ENCODE results near the gene NOXO1. TPM values are rescaled to one million over a fixed set of nuclear protein-coding genes. Genes with fewer than 3 reads are reported as not detected.
A peak's percentile ranks its signal among the peaks of the same experiment; 100 is the strongest.

The NOXO1 gene
- total and polyA plus RNA-seq, 4 donors = 0.28 to 0.67 (median 0.63) TPM; not detected in 1

GRCh38 chr16:2025251-2025650, 44.0 kb upstream of the NOXO1 start:
- no peak overlapping the region for H3K27ac ChIP-seq (ENCODE audit: low read depth in 1 of 2, low read length in 2 of 2)

DNA sequence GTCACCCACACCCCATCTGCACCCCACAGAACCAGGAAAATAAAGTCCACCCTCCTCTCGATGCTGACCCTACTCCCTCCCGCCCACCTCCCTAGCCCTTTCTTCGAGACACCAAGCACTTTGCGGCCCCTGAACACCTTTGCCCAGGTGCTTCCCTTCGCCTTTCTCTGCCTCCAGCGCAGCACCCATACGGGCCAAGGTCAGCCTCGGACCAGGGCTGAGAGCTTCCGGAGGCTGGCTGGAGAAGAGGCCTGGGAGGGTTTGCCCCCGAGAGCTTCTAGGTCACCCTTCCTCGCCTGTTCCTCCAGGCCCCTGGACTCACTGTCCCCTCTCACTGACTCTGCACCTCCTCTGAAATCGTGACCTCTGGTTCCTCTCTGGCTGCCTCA, 42.8 kb upstream of the NOXO1 start:
- Histone ChIP-seq H3K27ac (ENCODE audit: low read depth in 1 of 2, low read length in 2 of 2) (peak overlapping the region; percentile 54 to 61), H3K9me3 (ENCODE audit: control insufficient read depth in 4 of 4, low read length in 3 of 4) (no peaks in the 10 kb centered on the region), H3K27me3 (ENCODE audit: control insufficient read depth in 4 of 4, insufficient read depth in 4 of 4, low read length in 3 of 4) (no peaks in the 10 kb centered on the region), H3K4me1 (ENCODE audit: control insufficient read depth in 4 of 4, insufficient read depth in 4 of 4, low read length in 3 of 4) (peaks cover 30 to 67% (median 49%) of the 10 kb centered on the region in 4 donors), H3K4me3 (ENCODE audit: low read depth in 1 of 3, low read length in 3 of 3) (no peak overlapping the region), H3K9ac (ENCODE audit: low read depth in 1 of 2, low read length in 2 of 2) (no peak overlapping the region), H3K36me3 (ENCODE audit: control insufficient read depth in 4 of 4, insufficient read depth in 3 of 4, low read depth in 1 of 4, low read length in 3 of 4) (no peaks in the 10 kb centered on the region)
- WGBS = 88% methylated on average over 12 of the region's 12 CpGs
- no peak for DNase-seq (ENCODE audit: low spot score)
- TF ChIP-seq NR2F2 (IDR thresholded peaks at IDR 0.05) (peak; percentile 46), YY1 (IDR thresholded peaks at IDR 0.05) (no peak)

More at GRCh38 chr16:2025251-2025650, 44.0 kb upstream of the NOXO1 start:
- H3K36me3 ChIP-seq (ENCODE audit: control insufficient read depth in 4 of 4, insufficient read depth in 3 of 4, low read depth in 1 of 4, low read length in 3 of 4) = no peaks in the 10 kb centered on the region
- no peak for DNase-seq (ENCODE audit: low spot score)
- no peak overlapping the region for H3K9ac ChIP-seq (ENCODE audit: low read depth in 1 of 2, low read length in 2 of 2)
- H3K4me3 ChIP-seq (ENCODE audit: low read depth in 1 of 3, low read length in 3 of 3) = no peak overlapping the region
- peaks cover 27 to 70% (median 53%) of the 10 kb centered on the region in 4 donors for H3K4me1 ChIP-seq (ENCODE audit: control insufficient read depth in 4 of 4, insufficient read depth in 4 of 4, low read length in 3 of 4)
- TF ChIP-seq HNF4A (conservative IDR thresholded peaks at IDR 0.05) (no peak), ATF3 (IDR thresholded peaks at IDR 0.05) (no peak)
- H3K9me3 ChIP-seq (ENCODE audit: control insufficient read depth in 4 of 4, low read length in 3 of 4) = no peaks in the 10 kb centered on the region
- 96% methylated on average over 14 of the region's 14 CpGs for WGBS
- H3K27me3 ChIP-seq (ENCODE audit: control insufficient read depth in 4 of 4, insufficient read depth in 4 of 4, low read length in 3 of 4) = no peaks in the 10 kb centered on the region

- Histone ChIP-seq H3K4me3 (ENCODE audit: low read depth in 1 of 3, low read length in 3 of 3) (peak overlapping the region in 1 of 3 donors; percentile 18), H3K27me3 (ENCODE audit: control insufficient read depth in 4 of 4, insufficient read depth in 4 of 4, low read length in 3 of 4) (no peaks in the 10 kb centered on the region), H3K36me3 (ENCODE audit: control insufficient read depth in 4 of 4, insufficient read depth in 3 of 4, low read depth in 1 of 4, low read length in 3 of 4) (no peaks in the 10 kb centered on the region), H3K9ac (ENCODE audit: low read depth in 1 of 2, low read length in 2 of 2) (no peak overlapping the region), H3K27ac (ENCODE audit: low read depth in 1 of 2, low read length in 2 of 2) (peak overlapping the region; percentile 54 to 61), H3K9me3 (ENCODE audit: control insufficient read depth in 4 of 4, low read length in 3 of 4) (no peaks in the 10 kb centered on the region), H3K4me1 (ENCODE audit: control insufficient read depth in 4 of 4, insufficient read depth in 4 of 4, low read length in 3 of 4) (peaks cover 25 to 60% (median 42%) of the 10 kb centered on the region in 4 donors)
- 20% methylated on average over 53 of the region's 53 CpGs for WGBS
- peak; percentile 99 for DNase-seq (ENCODE audit: low spot score)
- TF ChIP-seq HNF4A (conservative IDR thresholded peaks at IDR 0.05) (no peak), TAF1 (conservative IDR thresholded peaks at IDR 0.05) (no peak), YY1 (IDR thresholded peaks at IDR 0.05) (no peak), ATF3 (IDR thresholded peaks at IDR 0.05) (no peak), RXRA (IDR thresholded peaks at IDR 0.05) (no peak), SP1 (IDR thresholded peaks at IDR 0.05) (peak; percentile 39), JUND (IDR thresholded peaks at IDR 0.05) (no peak), REST (IDR thresholded peaks at IDR 0.05) (no peak), ZBTB33 (IDR thresholded peaks at IDR 0.05) (no peak), EGR1 (IDR thresholded peaks at IDR 0.05; ENCODE audit: low read depth in 2 of 2) (no peak), FOXA2 (IDR thresholded peaks at IDR 0.05) (no peak), NR2F2 (IDR thresholded peaks at IDR 0.05) (no peak), HNF4G (IDR thresholded peaks at IDR 0.05) (no peak), GABPA (IDR thresholded peaks at IDR 0.05 in 1 of 2, conservative IDR thresholded peaks at IDR 0.05 in 1 of 2) (peak in 1 of 2 donors; percentile 15), RAD21 (IDR thresholded peaks at IDR 0.05) (peak; percentile 97)
- TF ChIP-seq, protein P1, sequence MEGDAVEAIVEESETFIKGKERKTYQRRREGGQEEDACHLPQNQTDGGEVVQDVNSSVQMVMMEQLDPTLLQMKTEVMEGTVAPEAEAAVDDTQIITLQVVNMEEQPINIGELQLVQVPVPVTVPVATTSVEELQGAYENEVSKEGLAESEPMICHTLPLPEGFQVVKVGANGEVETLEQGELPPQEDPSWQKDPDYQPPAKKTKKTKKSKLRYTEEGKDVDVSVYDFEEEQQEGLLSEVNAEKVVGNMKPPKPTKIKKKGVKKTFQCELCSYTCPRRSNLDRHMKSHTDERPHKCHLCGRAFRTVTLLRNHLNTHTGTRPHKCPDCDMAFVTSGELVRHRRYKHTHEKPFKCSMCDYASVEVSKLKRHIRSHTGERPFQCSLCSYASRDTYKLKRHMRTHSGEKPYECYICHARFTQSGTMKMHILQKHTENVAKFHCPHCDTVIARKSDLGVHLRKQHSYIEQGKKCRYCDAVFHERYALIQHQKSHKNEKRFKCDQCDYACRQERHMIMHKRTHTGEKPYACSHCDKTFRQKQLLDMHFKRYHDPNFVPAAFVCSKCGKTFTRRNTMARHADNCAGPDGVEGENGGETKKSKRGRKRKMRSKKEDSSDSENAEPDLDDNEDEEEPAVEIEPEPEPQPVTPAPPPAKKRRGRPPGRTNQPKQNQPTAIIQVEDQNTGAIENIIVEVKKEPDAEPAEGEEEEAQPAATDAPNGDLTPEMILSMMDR (IDR thresholded peaks at IDR 0.05; ENCODE audit: low read depth, low read length, missing input control) = peak; percentile 98
These were observed 42.1 kb upstream of the NOXO1 start for GRCh38 chr16:2023092-2024031.

All from liver (tissue), 9 donors.